NCI-H1092 (cell line): ENCODE measurements around the gene PAWR.
"Not testable (repeated sequence)": the region's sequence is repeated elsewhere in the genome, so short reads cannot be mapped to it uniquely, and the experiment has no call there.

Source experiments
- DNase-seq: peaks from one replicate; lab custom pipeline; 2025; lab: John Stamatoyannopoulos, UW

PAWR gene

DNA sequence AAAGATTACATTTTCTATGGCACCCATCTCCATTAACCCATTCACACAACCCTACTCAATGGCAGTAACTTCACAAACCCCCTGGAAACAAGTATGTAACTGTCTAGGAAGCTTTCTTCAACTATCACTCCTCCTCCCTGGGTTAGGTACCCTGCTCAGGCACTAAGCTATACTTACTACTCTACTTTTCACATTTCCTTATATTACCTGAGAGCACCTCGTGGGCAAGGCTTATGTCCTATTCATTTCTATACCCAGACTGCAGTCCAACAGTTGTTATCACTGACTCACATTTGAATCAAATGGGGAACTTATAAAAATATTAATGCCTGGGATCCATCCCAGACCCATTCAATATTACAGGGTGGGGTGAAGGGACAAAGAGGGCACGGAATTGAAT is 4.6 kb downstream of the PAWR start:
- no peak for DNase-seq

DNA sequence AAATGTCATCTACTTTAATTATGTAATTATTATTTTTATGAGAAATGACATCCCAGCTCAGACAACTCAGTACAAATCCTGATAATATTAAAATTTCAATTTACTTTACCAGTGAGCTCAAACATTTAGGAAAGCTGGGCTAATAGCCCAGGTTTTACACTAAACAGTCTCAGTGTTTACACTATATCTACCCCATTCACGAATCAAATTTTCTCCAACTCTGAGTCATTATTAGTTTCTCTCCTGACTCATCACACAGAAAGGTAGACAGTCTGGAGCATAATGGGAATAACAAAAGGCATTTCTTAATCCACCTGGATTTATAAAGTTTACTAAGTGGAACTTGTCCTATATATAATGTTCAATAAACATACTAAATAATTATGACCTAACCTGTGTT is 5.7 kb downstream of the PAWR start:
- DNase-seq, result no peak

DNA sequence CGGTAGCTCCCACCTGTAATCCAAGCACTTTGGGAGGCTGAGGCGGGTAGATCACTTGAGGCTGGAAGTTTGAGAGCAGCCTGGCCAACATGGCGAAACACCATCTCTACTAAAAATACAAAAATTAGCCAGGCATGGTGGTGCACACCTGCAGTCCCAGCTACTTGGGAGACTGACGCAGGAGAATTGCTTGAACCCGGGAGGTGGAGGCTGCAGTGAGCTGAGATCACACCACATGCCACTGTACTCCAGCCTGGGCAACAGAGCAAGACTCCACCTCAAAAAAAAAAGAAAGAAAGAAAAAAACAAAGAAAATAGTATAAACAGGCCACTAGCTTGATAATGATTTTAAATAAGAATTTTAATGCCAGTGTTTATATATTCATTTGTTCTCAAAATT is 6.4 kb downstream of the PAWR start:
- DNase-seq, result not testable (repeated sequence)

DNA sequence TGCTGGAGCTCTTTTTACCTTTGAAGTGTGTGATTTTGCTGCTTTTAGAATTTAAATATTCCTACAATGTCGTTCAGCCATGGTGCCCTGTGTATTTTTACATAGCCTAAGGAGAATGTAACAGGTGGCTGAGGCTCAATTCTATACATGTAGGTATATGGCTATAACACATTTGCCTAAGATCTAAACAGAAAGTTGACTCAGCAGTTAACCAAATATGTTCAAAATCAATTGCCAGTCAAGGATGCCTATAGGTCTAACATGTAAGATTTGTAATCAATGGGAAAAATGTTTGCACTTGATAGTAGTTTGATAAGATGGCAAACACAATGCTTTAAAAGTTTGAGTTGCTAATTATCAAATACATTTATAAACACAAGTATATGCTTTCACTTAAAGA is 8.2 kb downstream of the PAWR start:
- no peak for DNase-seq

DNA sequence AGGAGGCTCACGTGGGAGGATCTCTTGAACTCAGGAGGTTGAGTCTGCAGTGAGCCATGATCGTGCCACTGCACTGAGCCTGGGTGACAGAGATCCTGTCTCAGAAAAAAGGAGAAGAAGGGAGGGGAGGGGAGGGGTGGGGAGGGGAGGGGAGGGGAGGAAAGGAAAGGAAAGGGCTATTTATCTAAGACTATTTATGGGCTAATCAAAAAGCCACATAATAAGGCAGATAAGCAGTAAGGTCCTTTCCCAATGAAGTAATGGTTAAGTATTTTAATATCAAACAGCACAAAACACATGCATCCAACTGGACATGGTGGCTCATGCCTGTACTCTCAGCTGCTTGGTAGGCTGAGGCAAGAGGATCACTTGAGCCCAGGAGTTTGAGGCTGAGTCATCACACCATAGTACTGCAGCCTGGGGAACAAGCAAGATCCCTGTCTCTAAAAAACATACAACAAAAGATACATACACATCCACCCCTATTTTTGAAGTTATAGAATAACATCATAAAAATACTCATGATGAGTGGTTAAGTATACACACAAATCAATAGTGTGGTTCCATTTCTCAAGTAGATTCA is 9.7 kb downstream of the PAWR start:
- no peak for DNase-seq

DNA sequence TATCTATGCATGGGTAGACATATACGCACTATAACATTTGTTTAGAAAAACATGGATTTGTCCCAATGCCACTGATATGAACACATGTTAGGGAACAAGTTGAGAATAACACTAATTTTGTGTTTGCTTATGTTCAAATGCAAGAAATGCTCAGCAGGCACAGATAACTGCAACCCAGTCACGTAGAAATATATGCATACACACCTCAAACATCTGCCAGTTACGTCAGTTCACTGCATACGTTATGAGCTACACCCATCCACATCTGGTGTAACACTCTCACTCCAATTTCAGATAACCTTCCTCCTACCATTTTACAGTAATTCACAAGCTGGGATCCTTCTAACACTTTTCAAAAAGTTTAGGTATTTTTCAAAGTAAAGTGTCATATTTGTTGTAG is 10.7 kb downstream of the PAWR start:
- DNase-seq, result no peak

DNA sequence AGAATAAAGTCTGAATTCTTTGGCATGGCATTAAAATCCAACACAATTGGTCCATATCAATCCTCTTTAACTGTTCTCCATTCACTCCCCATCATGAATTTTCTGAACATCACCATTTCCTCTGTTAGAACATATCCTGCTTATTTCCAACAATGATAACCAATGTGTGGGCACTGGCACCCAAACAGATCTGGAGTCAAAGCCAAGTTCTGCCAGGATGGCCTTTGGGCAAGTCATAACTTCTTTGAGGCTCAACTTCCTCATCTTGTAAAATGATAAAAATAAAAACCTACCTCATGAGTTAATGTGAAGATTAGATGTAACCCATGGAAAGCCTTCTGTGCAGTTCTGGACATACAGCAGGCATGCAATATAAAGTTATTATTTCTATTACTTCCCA is 12.5 kb downstream of the PAWR start:
- no peak for DNase-seq

DNA sequence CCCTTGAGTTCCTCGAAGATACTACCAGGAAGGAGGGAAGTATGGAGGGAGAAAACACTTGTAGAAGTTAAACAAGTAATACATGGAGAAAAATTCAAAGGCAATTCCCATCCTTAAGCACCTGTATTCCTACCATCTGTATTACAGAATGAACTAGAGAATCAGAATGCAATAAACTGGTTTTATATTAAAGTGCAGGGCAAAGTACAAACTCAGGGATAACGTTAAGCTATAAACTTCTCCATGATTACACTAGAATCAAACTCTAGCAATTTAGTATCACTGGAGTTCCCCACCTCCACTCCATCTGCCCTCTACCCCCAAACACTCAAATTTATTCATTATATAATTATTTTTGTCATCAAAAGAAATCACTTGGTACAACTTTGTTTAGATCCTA is 13.1 kb downstream of the PAWR start:
- no peak for DNase-seq

DNA sequence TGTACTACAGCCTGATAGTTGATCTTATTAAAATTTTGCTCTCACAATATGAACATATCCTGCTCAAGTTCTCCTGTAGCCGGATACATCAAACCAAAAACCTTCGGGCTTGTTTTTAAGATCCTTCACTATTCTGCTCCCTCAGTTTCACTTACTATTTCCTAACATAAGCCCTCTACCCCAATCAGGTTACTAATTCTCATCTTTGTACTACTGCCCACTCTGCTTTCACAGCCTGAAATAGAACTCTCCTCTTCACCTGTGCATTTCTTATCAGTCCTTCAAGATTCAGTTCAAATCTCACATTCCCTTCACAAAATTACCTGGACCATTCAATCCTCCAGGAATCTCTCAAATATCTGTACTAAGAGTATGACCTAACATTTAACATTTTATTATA is 14.2 kb downstream of the PAWR start:
- no peak for DNase-seq

DNA sequence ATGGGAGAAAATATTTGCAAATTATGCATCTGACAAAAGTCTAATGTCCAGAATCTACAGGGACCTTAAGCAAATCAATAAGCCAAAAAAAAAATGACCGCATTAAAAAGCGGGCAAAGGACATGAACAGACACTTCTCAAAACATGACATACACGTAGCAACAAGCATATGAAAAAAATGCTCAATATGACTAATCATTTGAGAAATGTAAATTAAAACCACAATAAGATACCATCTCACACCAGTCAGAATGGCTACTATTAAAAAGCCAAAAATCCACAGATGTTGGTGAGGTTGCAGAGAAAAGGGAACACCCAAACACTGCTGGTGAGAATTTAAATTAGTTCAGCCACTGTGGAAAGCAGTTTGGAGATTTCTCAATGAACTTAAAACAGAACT is 16.1 kb downstream of the PAWR start:
- DNase-seq, result no peak

DNA sequence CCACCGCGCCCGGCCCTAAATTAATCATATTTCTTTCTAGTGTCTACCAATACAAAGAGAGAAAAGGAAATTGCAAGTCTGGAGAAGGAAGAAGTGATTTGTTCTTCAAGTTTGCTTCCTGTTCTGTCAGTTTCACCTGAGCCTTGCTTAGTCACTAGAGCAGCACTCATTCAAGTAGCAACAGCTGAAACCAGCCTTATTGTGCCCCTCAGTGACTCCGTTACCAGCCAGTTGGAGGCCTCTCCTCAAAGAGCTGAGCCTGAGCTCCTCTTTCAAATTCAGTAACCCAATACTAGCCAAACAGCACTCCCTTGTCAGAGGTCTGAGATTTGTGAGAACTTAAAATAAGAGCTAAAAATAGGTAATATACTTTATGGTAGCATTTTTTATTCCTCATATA is 17.4 kb downstream of the PAWR start:
- no peak for DNase-seq

DNA sequence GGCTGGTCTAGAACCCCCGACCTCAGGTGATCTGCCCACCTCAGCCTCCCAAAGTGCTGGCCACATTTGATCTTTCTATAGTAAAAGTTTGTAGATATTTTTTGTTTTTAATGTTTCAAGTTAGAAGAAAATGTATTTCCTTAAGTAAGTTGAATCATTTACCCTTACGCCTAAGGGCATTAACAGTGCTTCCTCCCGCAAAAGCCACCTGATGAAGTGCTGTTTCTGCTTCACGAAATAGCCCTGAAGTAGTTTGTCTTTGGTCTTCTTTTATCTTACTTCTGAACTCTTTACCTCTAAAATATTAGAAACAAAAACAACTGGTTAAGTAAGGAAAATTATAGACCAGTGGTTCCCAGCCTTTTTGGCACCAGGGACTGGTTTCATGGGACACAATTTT is 22.7 kb downstream of the PAWR start:
- DNase-seq, result no peak

DNA sequence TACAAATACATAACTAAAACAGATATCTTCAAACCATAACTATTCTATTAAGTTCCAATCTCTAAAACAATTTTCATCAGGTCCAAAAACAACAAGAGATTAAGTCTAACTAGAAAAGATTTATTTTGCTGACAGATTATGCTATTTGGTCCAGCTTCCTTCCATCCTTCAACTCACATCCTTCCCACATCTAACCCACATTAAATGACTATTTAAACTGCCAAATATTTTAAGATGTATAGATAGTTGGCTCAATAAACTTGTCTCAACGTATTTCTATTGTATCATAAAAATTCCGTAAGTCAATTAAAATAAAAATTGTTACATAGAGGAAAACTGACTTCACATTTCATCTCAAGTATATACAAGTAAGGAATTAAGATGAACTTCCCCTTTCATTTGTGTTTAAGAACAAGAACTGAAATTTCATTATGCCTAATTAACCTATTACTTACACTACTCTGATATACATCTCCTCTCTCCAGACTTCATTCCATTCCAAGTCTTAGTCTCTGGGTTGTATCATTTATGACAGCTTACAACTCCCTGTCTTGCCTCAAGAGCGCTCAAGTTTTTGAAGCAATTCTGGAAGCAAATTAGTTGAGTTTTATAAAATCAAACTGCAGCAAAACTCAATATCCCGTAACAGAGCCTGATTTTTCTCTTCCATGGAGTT is 25.4 kb downstream of the PAWR start:
- DNase-seq, result no peak

DNA sequence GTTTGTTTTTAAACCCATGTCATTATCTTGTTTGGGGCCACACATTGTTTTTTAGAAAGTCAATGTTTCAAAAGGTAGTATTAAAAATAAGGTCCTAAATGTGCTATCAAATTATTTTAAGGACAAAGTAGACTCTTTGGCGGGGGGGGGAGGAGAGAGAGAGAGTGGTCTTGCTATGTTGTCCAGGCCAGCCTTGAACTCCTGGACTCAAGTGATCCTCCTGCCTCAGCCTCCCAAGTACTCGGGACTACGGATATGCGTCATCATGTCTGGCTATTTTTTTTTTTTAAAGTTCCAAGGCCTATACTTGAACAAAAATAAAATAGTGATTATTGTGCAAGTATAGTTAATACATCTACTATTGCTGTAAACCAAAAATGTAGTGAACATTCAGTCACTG is 26.2 kb downstream of the PAWR start:
- DNase-seq, result no peak

DNA sequence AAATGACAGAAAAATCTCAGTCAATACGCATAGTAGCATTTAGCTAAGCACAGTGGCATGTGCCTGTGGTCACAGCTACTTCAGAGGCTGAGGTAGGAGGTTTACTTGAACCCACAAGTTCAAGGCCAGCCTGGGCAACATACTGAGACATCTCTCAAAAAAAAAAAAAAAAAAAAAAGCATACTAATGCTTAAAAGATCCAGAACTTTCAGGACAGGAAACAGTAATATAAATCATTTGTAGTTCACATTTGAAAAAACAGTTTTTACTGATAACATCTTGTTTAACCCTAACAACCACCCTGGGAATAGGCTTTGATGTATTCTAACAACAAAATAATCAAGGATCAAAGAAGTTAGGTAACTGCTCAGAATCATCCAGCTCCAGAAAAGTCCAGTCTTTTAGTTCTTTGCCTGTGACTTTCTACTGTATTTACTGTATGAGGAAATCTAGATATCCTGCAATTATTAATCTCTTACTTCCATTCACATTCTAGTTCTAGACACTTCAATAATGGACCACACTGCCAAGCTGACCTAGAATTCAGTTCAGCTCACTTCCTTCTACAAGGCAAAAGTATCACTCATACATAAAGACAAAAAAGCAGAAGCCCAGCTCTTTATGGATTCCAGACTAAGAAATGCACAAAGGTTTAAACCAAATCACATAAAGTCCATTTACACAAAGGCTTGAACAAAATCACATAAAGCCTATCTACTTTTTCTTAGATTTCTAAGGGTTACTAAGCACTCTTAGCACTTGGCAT is 28.5 kb downstream of the PAWR start:
- no peak for DNase-seq

DNA sequence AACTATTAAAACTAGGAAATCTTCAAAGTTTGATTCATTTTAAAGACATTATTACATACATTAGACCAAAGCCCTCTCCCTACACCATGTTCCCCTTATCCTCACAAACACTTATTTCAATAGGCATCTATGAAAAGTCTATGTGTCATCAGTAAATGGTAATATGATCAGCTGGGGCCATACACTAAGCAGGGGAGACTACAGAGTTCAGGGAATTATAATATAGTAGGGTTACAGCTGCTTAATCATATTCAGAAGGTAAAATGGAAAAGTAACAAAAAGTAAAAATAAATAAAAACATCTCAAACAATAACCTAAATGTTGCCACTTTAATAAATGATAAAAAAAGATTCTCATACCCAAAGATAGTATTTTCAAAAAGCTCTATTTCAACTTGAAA is 29.1 kb downstream of the PAWR start:
- DNase-seq, result no peak

DNA sequence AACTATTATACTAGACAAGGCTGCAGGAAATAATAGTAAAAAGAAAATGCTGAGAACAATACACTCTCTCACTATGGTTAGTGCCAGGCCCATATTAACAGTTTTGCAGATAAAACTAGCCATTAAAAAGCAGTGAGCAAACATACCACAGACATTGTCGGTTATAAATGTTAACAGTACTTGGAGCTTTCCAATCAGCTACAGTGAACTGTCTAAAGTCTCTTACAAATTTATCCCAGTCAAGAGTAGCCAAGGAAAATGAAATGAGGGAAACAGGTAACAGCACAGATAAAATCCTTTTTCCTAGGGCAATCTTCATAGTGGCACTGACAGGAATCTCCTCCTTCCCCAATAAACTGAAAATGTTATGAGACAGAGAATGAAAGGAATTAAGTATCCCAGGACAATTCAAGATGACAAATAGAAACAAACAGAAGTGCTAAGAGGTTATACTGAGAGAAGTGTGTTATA is 30.8 kb downstream of the PAWR start:
- DNase-seq, result no peak

DNA sequence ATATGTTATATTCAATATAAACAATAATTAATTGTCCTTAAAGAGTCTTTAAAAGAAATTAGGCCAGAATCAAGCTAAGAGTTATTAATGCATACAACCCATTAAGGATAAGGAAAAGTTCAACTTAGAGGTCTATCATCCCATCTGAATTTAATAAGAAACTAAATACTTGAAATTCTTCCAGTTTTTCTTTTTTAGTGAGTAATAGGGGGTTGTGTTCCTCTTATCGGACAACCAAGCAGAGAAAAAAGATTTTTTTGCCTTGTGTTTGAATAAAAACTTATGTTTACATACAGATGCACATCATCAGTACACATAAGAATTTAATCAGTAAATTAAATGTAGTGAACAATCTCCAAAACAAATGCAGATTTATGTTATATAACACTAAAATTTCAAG is 32.5 kb downstream of the PAWR start:
- no peak for DNase-seq

DNA sequence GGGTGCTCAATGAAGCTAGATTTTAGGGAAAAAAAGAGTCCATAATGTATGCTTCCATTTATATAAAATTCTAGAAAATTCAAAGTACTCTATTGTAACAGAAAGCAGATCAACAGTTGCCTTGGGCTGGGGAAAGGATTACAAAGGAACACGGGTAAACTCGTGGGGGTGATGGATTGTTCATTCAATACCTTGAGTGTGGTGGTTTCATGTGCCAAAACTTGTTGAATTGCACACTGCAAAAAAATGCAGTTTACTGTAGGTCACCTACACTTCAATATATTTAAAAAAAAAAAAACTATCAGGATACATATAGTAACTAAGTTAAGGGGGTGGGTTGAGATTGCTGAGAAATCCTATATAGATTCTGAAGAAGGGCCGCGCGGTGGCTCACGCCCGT is 33.6 kb downstream of the PAWR start:
- no peak for DNase-seq

DNA sequence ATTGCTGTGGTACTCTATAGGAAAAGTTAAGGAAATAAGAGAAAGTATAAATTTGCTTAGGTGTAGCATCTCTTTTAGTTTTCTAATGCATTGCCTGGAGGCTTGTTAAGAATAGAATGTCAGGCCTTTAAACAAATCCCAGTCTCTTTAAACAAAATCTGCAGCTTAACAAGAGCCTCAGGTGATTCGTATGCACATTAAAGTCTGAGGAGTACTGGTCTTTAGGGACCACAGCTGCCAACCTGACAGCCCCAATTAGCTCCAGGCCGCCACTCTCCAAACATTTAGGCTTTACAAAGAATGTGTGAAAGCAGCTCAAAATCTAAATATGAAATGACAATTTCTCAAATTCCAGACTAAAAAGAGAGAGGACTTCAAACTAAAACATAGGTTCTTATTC is 35.7 kb downstream of the PAWR start:
- no peak for DNase-seq

DNA sequence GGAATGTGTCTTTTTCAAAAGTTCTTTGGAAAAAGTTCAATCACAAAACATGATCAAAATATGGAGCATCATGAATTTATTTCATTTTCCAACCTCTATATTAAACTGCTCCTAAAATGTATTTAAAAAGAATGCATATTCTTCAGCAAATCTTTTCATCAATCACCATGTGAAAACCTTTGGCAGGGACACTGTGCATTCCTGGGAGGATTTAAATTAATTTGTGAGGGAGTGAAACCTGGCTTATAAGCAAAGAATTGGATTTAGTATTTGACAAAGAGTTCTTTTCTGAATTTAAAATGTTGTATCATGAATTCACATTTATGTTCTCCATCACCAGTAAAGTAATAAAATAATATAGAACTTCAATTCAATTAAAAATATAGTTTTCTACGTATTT is 38.2 kb downstream of the PAWR start:
- DNase-seq, result no peak

DNA sequence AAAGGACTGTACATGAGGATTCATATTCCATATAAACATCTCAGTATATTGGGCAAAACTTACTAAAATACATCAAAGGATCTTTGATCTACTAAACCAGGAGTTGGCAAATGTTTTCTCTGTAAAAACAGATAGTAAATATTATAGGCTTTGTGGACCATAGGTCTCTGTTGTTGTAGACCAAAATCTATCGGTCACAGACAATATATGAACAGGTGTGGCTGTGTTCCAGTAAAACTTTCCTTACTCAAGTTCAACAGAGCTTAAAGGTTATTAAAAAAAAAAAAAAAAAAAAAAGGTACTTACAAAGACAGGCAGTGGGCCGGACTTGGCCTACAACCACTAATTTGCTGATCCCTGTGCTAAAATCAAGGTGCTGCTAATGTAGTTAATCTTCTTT is 40.3 kb downstream of the PAWR start:
- DNase-seq, result no peak

DNA sequence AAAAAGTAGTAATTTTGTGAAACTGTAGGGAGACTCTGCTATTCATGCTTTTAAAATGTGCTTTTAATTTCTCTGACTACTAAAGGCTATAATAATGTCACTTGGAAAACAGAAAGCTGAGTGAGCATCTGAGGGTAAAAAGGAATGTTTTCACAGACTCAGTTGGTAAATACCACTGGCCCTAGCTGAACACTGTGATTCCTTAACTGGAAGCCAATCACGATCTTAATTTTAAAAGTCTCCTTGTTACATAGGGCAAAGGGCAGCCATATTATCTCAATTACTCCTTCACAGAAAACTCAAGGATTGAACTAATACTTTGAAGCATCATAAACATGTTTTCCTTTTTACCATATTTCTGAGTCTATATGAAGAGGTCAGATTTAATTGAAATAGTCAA is 41.9 kb downstream of the PAWR start:
- DNase-seq, result no peak

DNA sequence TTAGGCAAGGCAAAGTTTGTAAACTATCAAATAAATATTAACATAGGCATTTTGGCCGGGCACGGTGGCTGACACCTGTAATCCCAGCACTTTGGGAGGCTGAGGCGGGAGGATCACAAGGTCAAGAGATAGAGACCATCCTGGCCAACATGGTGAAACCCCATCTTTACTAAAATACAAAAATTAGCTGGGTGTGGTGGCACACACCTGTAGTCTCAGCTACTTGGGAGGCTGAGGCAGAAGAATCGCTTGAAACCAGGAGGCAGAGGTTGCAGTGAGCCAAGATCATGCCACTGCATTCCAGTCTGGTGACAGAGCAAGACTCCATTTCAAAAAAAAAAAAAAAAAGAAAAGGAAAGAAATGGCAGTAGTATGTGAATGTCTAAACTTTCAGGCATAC is 43.9 kb downstream of the PAWR start:
- DNase-seq, result not testable (repeated sequence)
